Activated CD4-positive, alpha-beta T cell treated with anti-CD3 and anti-CD28 coated beads, Interleukin-2, Interleukin-4, amounts not matched to agents 100 ng/mL and 50 ng/mL, durations not matched to agents 16 hours and 8 hours (primary cell): Measurements from ENCODE around the gene DEAF1.

Experiments
- DNase-seq: peaks from one replicate; pipeline ENCODE4 v3.0.0-alpha.2; 2020; ENCODE audit warnings: low spot score

DEAF1 gene

DNA sequence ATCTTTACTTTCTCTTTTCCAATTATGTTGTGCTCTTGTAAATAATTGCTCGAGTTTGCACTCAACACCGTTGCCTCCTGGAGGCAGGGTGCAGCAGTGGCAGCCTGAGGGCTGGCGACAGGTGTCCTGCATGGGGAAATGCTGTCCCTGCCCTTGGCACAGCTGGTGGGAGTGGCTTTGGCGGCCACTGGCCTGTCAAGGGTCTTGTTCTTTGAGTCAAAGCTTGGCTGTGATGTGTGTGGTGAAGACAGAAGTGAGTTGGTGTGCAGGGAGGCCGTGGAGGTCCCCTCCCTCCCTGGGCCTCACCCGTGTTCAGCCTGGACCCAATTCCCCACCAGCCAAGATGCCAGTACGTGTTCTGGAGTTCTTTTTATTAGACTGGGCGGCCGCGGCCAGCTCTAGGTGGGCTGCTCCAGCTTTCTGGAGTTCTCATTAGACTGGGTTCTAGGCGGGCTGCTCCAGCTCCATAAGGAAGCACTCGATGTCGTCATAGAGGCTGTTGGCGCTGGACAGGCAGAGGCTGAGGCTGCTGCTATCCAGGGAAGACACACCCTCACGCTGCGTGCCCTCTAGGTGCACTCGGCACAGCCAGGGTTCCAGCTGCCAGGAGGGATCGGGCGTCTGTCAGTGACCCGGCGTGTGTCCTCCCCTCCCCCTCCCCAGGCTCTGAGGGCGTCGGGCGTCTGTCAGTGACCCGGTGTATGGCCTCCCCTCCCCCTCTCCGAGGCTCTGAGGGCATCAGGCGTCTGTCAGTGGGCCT lies 82.6 kb downstream of the DEAF1 start:
- no peak for DNase-seq

- no peak for DNase-seq
Observed at GRCh38 chr11:611001-611996, 83.7 kb downstream of the DEAF1 start.

- DNase-seq: no peak
Observed at GRCh38 chr11:610146-610801, 84.7 kb downstream of the DEAF1 start.

DNA sequence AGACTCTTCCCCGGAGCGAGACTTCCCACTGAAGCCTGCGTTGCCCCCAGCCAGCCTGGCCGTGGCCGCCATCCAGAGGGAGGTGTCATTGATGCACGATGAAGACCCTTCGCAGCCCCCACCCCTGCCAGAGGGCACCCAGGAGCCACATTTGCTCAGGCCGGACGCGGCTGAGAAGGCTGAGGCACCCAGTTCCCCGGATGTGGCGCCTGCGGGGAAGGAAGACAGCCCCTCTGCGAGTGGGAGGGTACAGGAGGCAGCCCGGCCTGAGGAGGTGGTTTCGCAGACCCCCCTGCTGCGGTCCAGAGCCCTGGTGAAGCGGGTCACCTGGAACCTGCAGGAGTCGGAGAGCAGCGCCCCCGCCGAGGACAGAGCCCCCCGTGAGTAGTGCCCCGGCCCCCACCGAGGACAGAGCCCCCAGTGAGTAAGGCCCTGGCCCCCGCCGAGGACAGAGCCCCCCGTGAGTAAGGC lies 85.6 kb downstream of the DEAF1 start:
- DNase-seq: no peak

DNA sequence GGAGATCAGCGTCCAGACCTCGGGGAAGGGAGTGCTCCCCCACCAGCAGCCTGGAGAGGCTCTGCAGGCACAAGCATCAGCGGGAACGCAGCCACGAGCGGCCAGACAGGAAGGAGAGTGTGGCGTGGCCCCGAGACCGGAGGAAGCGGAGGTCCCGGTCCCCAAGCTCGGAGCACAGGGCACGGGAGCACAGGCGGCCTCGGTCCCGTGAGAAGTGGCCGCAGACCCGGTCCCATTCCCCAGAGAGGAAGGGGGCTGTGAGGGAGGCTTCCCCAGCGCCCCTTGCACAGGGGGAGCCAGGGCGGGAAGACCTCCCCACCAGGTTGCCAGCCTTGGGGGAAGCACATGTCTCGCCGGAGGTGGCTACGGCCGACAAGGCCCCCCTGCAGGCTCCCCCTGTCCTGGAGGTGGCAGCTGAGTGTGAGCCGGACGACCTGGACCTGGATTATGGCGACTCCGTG lies 86.2 kb downstream of the DEAF1 start:
- no peak for DNase-seq

DNA sequence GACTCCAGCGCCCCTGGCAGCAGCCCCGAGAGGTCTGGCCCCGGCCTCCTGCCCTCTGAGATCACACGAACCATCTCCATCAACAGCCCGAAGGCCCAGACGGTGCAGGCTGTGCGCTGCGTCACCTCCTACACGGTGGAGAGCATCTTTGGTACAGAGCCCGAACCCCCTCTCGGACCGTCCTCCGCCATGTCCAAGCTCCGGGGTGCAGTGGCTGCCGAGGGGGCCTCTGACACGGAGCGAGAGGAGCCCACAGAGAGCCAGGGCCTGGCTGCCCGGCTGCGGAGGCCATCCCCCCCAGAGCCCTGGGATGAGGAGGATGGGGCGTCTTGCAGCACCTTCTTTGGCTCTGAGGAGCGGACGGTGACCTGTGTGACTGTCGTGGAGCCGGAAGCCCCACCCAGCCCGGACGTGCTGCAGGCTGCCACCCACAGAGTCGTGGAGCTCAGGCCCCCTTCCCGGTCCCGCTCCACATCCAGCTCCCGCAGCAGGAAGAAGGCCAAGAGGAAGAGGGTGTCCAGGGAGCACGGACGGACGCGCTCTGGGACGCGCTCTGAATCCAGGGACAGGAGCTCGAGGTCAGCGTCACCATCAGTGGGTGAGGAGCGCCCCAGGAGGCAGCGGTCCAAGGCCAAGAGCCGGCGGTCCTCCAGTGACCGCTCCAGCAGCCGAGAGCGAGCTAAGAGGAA lies 86.9 kb downstream of the DEAF1 start:
- DNase-seq: no peak

GRCh38 chr11:607020-607780 lies 87.8 kb downstream of the DEAF1 start:
- DNase-seq: no peak

DNA sequence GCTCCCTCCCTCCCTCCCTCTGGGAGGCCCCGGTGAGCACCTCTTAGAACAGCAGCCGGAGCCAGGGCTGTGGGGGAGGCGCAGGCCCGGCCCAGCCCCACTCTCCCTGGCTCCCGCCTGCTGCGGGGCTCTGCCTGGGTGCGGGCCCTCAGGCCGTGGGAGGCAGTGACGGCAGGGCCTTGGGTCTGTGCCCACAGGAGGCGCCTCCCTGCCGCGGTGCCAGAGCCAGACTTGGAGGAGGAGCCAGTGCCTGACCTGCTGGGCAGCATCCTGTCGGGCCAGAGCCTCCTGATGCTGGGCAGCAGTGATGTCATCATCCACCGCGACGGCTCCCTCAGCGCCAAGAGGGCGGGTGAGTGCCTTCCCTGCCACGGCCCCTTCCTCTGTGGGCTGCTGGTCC lies 88.8 kb downstream of the DEAF1 start:
- no peak for DNase-seq

DNA sequence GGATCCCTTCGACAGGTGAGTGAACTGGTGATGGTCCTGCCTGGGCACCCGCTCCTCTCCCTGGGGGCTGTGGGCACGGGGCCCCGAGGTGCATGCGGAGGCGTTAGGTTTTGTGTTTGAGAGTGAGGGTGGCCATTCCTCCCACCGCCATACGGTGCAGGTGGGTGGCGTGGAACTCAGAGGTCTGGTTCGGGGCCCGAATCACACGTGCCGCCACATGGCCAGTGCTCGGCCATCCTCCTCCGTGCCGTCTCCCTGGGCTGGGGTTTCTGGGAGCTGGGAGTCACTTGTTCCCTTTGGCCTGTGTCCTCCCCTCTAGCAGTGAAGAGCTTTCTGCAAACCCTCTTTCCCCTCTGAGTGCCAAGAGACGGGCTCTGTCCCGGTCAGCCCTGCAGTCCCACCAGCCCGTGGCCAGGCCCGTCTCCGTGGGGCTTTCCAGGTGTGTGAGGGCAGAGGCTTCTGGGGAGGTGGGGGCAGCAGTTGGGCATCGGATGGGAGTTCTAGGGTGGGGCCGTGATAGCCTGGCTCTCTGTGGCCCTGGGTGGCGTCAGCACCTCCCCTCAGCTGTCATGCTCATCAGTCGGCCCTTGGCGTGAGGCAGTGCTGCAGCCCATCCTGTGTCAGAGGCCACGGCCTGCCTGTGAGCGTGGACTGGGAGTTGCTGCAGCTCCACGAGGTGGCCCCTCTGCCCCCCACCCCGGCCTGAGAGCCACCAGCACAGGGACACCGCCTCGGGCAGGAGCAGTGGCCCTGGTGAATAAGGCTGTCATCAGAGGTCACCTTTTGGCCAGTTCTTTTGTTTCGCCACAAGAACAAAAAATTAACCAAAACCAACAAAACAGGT lies 89.5 kb downstream of the DEAF1 start:
- DNase-seq: no peak

DNA sequence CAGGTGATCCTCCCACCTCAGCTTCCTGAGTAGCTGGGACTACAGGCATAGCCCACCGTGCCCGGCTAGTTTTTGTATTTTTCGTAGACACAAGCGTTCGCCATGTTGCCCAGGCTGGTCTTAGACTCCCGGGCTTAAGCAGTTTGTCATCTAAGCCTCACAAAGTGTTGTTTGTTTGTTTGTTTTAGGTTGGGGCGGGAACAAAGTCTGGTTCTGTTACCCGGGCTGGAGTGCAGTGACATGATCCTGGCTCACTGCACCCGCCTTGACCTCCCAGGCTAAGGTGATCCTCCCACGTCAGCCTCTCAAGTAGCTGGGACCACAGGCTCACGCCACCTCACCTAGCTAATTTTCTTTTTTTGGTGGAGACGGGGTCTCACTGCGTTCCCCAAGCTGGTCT lies 91.9 kb downstream of the DEAF1 start:
- DNase-seq: no peak

DNA sequence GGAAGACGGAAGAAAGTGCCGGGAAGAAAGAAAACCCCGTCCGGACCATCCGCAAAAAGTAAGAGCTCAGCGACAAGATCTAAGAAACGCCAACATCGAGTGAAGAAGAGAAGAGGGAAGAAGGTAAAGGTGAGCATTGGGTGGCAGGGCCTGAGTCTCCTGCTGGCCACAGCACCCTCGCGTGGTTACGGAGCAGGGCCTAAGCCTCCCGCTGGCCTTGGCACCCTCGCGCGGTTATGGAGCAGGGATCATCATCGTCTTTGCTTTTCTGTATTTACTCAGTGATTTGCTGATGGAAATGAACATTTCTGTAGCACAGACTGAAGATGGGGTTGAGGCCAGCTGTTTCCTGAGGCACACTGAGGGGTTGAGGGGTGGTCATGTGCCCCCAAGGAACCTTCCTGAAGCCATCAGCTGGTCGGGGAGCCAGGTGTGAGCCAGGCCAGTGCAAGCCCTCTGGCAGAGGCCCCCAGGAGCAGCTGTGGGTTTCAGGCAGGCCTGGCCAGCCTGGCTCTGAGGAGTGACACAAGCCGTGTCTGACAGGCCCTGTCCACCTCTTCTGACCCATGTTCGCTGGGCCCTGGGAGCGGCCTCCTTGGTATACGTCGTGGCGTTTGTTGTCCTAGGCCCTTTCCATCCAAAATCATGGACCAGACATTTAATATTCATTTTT lies 93.3 kb downstream of the DEAF1 start:
- no peak for DNase-seq

GRCh38 chr11:598005-598680 lies 96.9 kb downstream of the DEAF1 start:
- no peak for DNase-seq

- DNase-seq: no peak
Observed at GRCh38 chr11:597166-597725, 97.8 kb downstream of the DEAF1 start.

GRCh38 chr11:596374-596773 lies 98.6 kb downstream of the DEAF1 start:
- DNase-seq: no peak

- DNase-seq: no peak
Observed at GRCh38 chr11:595400-595799, 99.6 kb downstream of the DEAF1 start.
